ENCODE data around the gene RPL23.

The RPL23 gene

DNA sequence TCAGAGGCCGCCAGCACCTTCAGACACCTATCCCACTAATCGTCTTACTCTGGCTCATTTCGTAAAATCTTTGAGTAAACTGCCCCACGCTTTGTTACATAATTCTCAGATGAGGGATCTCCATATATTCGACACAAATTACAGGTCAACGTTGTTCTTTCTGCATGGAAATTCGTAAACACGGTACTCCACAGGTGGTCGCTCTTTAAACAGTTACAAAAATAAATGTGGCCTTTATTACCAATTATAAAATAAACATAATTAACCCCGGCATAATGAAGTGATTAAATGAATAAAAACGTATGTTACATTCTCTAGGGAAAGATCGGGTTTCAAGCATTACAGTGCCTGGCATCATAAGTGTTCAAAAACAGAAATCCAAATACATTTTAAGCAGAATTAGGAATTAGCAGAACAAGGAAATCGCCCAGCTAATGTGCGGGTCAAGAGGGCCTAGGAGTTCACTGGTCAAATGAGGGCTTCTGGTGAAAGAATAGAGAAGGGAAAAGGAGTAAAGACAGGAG lies 53.2 kb downstream of the RPL23 start:
- FAIRE-seq, result no peak
- DNase-seq (ENCODE audit: extremely low spot score, insufficient read length, low read depth), result no peak

GRCh38 chr17:38799501-38800236 lies 53.9 kb downstream of the RPL23 start, which contains the start of gene PIP4K2B:
Gene PIP4K2B, minus strand, starts transcription at chr17:38799556. Its CDS starts 132 bp downstream, at chr17:38799424.
- no peak for FAIRE-seq
- DNase-seq (ENCODE audit: extremely low spot score, insufficient read length, low read depth), result peak; percentile 91

- DNase-seq (ENCODE audit: extremely low spot score, insufficient read length, low read depth), result peak; percentile 36
- FAIRE-seq, result no peak
Measured at GRCh38 chr17:38798614-38799500, 54.7 kb downstream of the RPL23 start.
